Endodermal cell (in vitro differentiated cells): Measurements from ENCODE around the gene SLCO6A1. TPM values are rescaled to one million over a fixed set of nuclear protein-coding genes. Genes with fewer than 3 reads are reported as not detected.

Experiments
- DNase-seq: peaks from one replicate; pipeline ENCODE4 v3.0.0-alpha.2; 2017
- H3K27ac ChIP-seq: 2 replicates; pipeline ENCODE4 v1.5.1; 2013; ENCODE audit warnings: mild to moderate bottlenecking, low read depth, low read length, moderate library complexity
- H3K27me3 ChIP-seq: 2 replicates; pipeline ENCODE4 v1.6.1; 2013; ENCODE audit warnings: mild to moderate bottlenecking, low read length, moderate library complexity; ENCODE audit not compliant: insufficient read depth, control insufficient read depth, poor library complexity, severe bottlenecking
- H3K36me3 ChIP-seq: 2 replicates; pipeline ENCODE4 v1.7.0; 2013; ENCODE audit warnings: mild to moderate bottlenecking, low read length, moderate library complexity; ENCODE audit not compliant: control insufficient read depth, insufficient read depth
- H3K4me1 ChIP-seq: one replicate; pipeline ENCODE4 v1.7.0; 2013; ENCODE audit warnings: low read length; ENCODE audit not compliant: control insufficient read depth, insufficient read depth
- H3K4me3 ChIP-seq: 2 replicates; pipeline ENCODE4 v1.5.1; 2013; ENCODE audit warnings: mild to moderate bottlenecking, low read length, moderate library complexity
- H3K9ac ChIP-seq: 2 replicates; pipeline ENCODE4 v1.6.1; 2013; ENCODE audit warnings: mild to moderate bottlenecking, low read length, moderate library complexity; ENCODE audit not compliant: poor library complexity, severe bottlenecking; ENCODE audit errors: extremely low read depth
- H3K9me3 ChIP-seq: 2 replicates; pipeline ENCODE4 v1.6.1; 2013; ENCODE audit warnings: mild to moderate bottlenecking, low read length, moderate library complexity; ENCODE audit not compliant: control insufficient read depth
- H3K27ac Mint-ChIP-seq: 2 replicates; pipeline ENCODE4 v1.8.0; 2020; ENCODE audit warnings: mixed read lengths
- H3K27me3 Mint-ChIP-seq: 2 replicates; pipeline ENCODE4 v1.8.0; 2021; ENCODE audit warnings: mild to moderate bottlenecking, mixed read lengths; ENCODE audit not compliant: insufficient read depth
- H3K36me3 Mint-ChIP-seq: 2 replicates; pipeline ENCODE4 v1.8.0; 2020; ENCODE audit warnings: low read depth, mixed read lengths
- H3K4me1 Mint-ChIP-seq: 2 replicates; pipeline ENCODE4 v1.8.0; 2020; ENCODE audit warnings: mixed read lengths
- H3K4me3 Mint-ChIP-seq: 2 replicates; pipeline ENCODE4 v1.8.0; 2020; ENCODE audit warnings: mild to moderate bottlenecking, moderate library complexity, mixed read lengths
- H3K9me3 Mint-ChIP-seq: 2 replicates; pipeline ENCODE4 v1.8.0; 2020; ENCODE audit warnings: mild to moderate bottlenecking, mixed read lengths
- WGBS, 2 experiments: methylation state at CpG; one replicate each; pipeline versions ENCODE4 v1.1.5 to v1.1.7; 2013; ENCODE audit warnings: missing lambda C conversion rate in 2 of 2, mixed read lengths in 1 of 2; ENCODE audit not compliant: insufficient coverage in 1 of 2, insufficient read length in 1 of 2; 5-methylcytosine and 5-hydroxymethylcytosine counted together
- total RNA-seq, 2 donors: library from RNA; stranded (reverse); fragmentation: NEBNext Ultra II Directional in 1 of 2; extraction: Animal tissue kit (Norgen Biotek cat#: 25700) in 1 of 2; gene quantifications; 2 replicates in 1 of 2; 3 replicates in 1 of 2; pipeline ENCODE4 v1.2.1, GENCODE V29; 2021
- TF ChIP-seq, protein P1 (sequence below): fragments of 200-600 bp; sonication (generic); conservative IDR thresholded peaks from 2 replicates; pipeline ENCODE4 v1.5.0; 2021; ENCODE audit warnings: antibody characterized with exemption, mild to moderate bottlenecking

SLCO6A1 gene
- total RNA-seq, 2 donors from 2014 or later: 0.71 to 3.1 TPM

DNA sequence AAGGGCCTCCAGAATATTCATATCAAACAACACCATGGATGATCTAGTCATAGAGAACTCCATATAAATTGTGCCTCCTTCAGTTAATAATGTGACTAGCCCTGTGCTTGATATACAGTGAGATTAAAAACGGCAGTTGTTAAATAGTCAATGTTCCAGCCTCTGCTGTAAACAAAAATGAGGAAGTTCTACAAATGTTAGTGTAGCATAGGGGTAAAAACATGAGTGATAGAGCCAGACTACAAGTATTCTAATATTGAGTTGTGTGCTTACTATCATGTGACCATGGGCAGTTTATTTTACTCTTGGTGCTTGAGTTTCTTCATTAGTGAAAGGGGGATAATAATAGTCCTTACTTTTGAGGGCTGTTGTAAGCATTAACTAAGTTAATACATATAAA, 43.3 kb upstream of the SLCO6A1 start:
- Mint-ChIP-seq H3K36me3 (no peaks in the 10 kb centered on the region), H3K4me1 (peaks cover 5% of the 10 kb centered on the region), H3K9me3 (peaks cover 3% of the 10 kb centered on the region), H3K4me3 (no peak overlapping the region), H3K27me3 (no peaks in the 10 kb centered on the region), H3K27ac (no peak overlapping the region)
- Histone ChIP-seq H3K4me3 (no peak overlapping the region), H3K9ac (no peak overlapping the region), H3K9me3 (no peaks in the 10 kb centered on the region), H3K36me3 (no peaks in the 10 kb centered on the region), H3K27ac (no peak overlapping the region), H3K27me3 (no peaks in the 10 kb centered on the region), H3K4me1 (no peaks in the 10 kb centered on the region)
- TF ChIP-seq, protein P1, sequence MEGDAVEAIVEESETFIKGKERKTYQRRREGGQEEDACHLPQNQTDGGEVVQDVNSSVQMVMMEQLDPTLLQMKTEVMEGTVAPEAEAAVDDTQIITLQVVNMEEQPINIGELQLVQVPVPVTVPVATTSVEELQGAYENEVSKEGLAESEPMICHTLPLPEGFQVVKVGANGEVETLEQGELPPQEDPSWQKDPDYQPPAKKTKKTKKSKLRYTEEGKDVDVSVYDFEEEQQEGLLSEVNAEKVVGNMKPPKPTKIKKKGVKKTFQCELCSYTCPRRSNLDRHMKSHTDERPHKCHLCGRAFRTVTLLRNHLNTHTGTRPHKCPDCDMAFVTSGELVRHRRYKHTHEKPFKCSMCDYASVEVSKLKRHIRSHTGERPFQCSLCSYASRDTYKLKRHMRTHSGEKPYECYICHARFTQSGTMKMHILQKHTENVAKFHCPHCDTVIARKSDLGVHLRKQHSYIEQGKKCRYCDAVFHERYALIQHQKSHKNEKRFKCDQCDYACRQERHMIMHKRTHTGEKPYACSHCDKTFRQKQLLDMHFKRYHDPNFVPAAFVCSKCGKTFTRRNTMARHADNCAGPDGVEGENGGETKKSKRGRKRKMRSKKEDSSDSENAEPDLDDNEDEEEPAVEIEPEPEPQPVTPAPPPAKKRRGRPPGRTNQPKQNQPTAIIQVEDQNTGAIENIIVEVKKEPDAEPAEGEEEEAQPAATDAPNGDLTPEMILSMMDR: no peak
- DNase-seq: no peak
- 85 to 92% methylated on average over 1 of the region's 1 CpG for WGBS, 2 experiments

DNA sequence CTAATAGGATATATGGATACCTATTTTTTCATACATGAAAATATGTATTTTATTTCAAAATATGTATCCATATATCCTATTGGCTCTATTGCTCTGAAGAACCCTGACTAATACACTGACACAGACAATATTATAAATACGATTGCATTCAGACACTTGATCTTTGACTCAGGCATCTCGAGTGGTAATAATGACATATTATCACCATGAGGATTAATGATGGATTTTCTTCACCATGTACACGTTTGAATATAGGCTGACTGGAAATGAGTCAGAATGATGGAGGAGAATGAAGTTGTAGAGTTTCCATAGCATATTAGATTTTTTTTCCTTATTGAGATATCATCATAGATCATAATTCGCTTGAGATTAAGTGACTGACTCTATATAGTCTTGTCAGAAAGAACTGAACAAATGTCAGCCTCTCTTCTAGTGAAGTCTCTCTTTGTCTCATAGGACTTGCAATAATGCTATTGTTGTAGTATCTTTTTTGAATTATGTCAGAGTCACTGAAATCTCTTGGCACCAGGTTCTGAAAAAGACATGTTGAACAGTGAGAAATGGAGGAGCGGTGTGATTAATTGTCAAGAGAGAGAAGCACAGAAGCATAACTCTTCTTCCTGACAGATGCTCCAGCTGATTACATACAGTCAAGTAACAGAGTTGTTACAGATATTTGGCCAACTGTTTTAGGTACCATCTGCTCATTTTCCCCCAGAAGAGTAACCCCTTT, 41.4 kb upstream of the SLCO6A1 start:
- Histone ChIP-seq H3K9me3 (no peaks in the 10 kb centered on the region), H3K27ac (no peak overlapping the region), H3K4me1 (no peaks in the 10 kb centered on the region), H3K9ac (no peak overlapping the region), H3K36me3 (no peaks in the 10 kb centered on the region), H3K27me3 (no peaks in the 10 kb centered on the region), H3K4me3 (no peak overlapping the region)
- Mint-ChIP-seq H3K4me3 (no peak overlapping the region), H3K27ac (no peak overlapping the region), H3K27me3 (no peaks in the 10 kb centered on the region), H3K9me3 (peaks cover 3% of the 10 kb centered on the region), H3K4me1 (peaks cover 8% of the 10 kb centered on the region), H3K36me3 (no peaks in the 10 kb centered on the region)
- TF ChIP-seq, protein P1: no peak
- WGBS, 2 experiments: 90 to 100% methylated on average over 3 to 5 of the region's 5 CpGs
- no peak for DNase-seq

DNA sequence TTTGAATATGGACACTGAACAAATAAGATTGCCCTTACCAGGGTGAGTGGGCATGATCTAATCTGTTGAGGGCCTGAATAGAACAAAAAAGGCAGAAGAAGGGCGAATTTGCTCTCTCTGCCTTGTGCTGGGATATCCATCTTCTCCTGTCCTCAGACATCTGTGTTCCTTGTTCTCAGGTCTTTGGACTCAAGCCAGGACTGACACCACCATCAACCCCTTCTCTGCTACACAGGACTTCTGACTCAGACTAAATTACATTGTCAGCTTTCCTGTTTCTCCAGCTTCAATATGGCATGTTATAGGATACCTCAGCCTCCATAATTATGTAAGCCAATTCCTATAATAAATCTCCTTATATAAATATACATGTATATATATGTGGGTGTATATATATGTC, 40.8 kb upstream of the SLCO6A1 start:
- peaks cover 3% of the 10 kb centered on the region for H3K9me3 Mint-ChIP-seq
- no peaks in the 10 kb centered on the region for H3K36me3 Mint-ChIP-seq
- TF ChIP-seq, protein P1: no peak
- no peaks in the 10 kb centered on the region for H3K9me3 ChIP-seq
- H3K27ac ChIP-seq: no peak overlapping the region
- no peak for DNase-seq
- H3K4me1 ChIP-seq: no peaks in the 10 kb centered on the region
- no peak overlapping the region for H3K9ac ChIP-seq
- no peak overlapping the region for H3K4me3 ChIP-seq
- peaks cover 8% of the 10 kb centered on the region for H3K4me1 Mint-ChIP-seq
- WGBS, 2 experiments: 78 to 88% methylated on average over 1 of the region's 1 CpG
- H3K27me3 ChIP-seq: no peaks in the 10 kb centered on the region
- H3K27ac Mint-ChIP-seq: no peak overlapping the region
- no peak overlapping the region for H3K4me3 Mint-ChIP-seq
- no peaks in the 10 kb centered on the region for H3K27me3 Mint-ChIP-seq
- no peaks in the 10 kb centered on the region for H3K36me3 ChIP-seq
